ENCODE data around the gene OR4L1. TPM values are rescaled to one million over a fixed set of nuclear protein-coding genes. Genes with fewer than 3 reads are reported as not detected.
"Not testable (repeated sequence)": the region's sequence is repeated elsewhere in the genome, so short reads cannot be mapped to it uniquely, and the experiment has no call there.

The OR4L1 gene
- not detected for total RNA-seq

- Histone ChIP-seq H3K9me3 (ENCODE audit: low read depth, low read length) (peaks cover under 1% of the 10 kb centered on the region), H3K4me3 (ENCODE audit: low read length) (no peak within 1 kb of the TSS), H3K4me1 (ENCODE audit: insufficient read depth, low read length) (no peaks in the 10 kb centered on the region), H3K27me3 (ENCODE audit: insufficient read depth, low read length) (no peaks in the 10 kb centered on the region)
These were observed at the start of gene OR4L1 for GRCh38 chr14:20059745-20060144. TSS of gene OR4L1 (plus strand) at chr14:20060045. CDS start at chr14:20060045, 0 bp downstream.

- Histone ChIP-seq H3K4me1 (ENCODE audit: insufficient read depth, low read length) (no peaks in the 10 kb centered on the region), H3K4me3 (ENCODE audit: low read length) (no peak within 1 kb of the TSS), H3K9me3 (ENCODE audit: low read depth, low read length) (peaks cover 2% of the 10 kb centered on the region)
These were observed 40.5 kb upstream of the OR4L1 start, which contains the start of gene OR4K14 for GRCh38 chr14:20019257-20019865. TSS of gene OR4K14 (minus strand) at chr14:20019307. CDS start at chr14:20015193, 4,114 bp downstream.

GRCh38 chr14:20031058-20031457, 28.8 kb upstream of the OR4L1 start:
- Histone ChIP-seq H3K9me3 (ENCODE audit: low read depth, low read length) (no peaks in the 10 kb centered on the region), H3K4me1 (ENCODE audit: insufficient read depth, low read length) (no peaks in the 10 kb centered on the region), H3K4me3 (ENCODE audit: low read length) (no peak overlapping the region), H3K27me3 (ENCODE audit: insufficient read depth, low read length) (no peaks in the 10 kb centered on the region)

More at GRCh38 chr14:20019257-20019865, 40.5 kb upstream of the OR4L1 start, which contains the start of gene OR4K14:
- H3K27me3 ChIP-seq (ENCODE audit: insufficient read depth, low read length), result no peaks in the 10 kb centered on the region

GRCh38 chr14:20035449-20035848, 24.4 kb upstream of the OR4L1 start:
- Histone ChIP-seq H3K4me3 (ENCODE audit: low read length) (no peak overlapping the region), H3K27me3 (ENCODE audit: insufficient read depth, low read length) (no peaks in the 10 kb centered on the region), H3K9me3 (ENCODE audit: low read depth, low read length) (no peaks in the 10 kb centered on the region), H3K4me1 (ENCODE audit: insufficient read depth, low read length) (no peaks in the 10 kb centered on the region)

GRCh38 chr14:20035938-20036337, 23.9 kb upstream of the OR4L1 start, which contains the start of gene OR4K13:
TSS of gene OR4K13 (minus strand) at chr14:20036038. CDS start at chr14:20034758, 1,280 bp downstream.
- Histone ChIP-seq H3K9me3 (ENCODE audit: low read depth, low read length) (no peaks in the 10 kb centered on the region), H3K27me3 (ENCODE audit: insufficient read depth, low read length) (no peaks in the 10 kb centered on the region), H3K4me3 (ENCODE audit: low read length) (no peak within 1 kb of the TSS), H3K4me1 (ENCODE audit: insufficient read depth, low read length) (no peaks in the 10 kb centered on the region)

GRCh38 chr14:20044243-20044642, 15.6 kb upstream of the OR4L1 start:
- Histone ChIP-seq H3K27me3 (ENCODE audit: insufficient read depth, low read length) (no peaks in the 10 kb centered on the region), H3K4me3 (ENCODE audit: low read length) (no peak overlapping the region), H3K9me3 (ENCODE audit: low read depth, low read length) (no peaks in the 10 kb centered on the region), H3K4me1 (ENCODE audit: insufficient read depth, low read length) (no peaks in the 10 kb centered on the region)

GRCh38 chr14:20048202-20048601, 11.6 kb upstream of the OR4L1 start:
- Histone ChIP-seq H3K27me3 (ENCODE audit: insufficient read depth, low read length) (no peaks in the 10 kb centered on the region), H3K4me1 (ENCODE audit: insufficient read depth, low read length) (no peaks in the 10 kb centered on the region), H3K4me3 (ENCODE audit: low read length) (no peak overlapping the region), H3K9me3 (ENCODE audit: low read depth, low read length) (no peaks in the 10 kb centered on the region)

- no peaks in the 10 kb centered on the region for H3K4me1 ChIP-seq (ENCODE audit: insufficient read depth, low read length)
- H3K27me3 ChIP-seq (ENCODE audit: insufficient read depth, low read length), result no peaks in the 10 kb centered on the region
- no peaks in the 10 kb centered on the region for H3K9me3 ChIP-seq (ENCODE audit: low read depth, low read length)
- H3K4me3 ChIP-seq (ENCODE audit: low read length), result no peak overlapping the region
These were observed 32.2 kb downstream of the OR4L1 start for GRCh38 chr14:20092050-20092449.

GRCh38 chr14:20093442-20093841, 33.6 kb downstream of the OR4L1 start:
- no peaks in the 10 kb centered on the region for H3K27me3 ChIP-seq (ENCODE audit: insufficient read depth, low read length)
- no peaks in the 10 kb centered on the region for H3K4me1 ChIP-seq (ENCODE audit: insufficient read depth, low read length)
- H3K4me3 ChIP-seq (ENCODE audit: low read length), result no peak overlapping the region
- H3K9me3 ChIP-seq (ENCODE audit: low read depth, low read length), result no peaks in the 10 kb centered on the region

GRCh38 chr14:20098926-20099770, 39.3 kb downstream of the OR4L1 start:
- H3K9me3 ChIP-seq (ENCODE audit: low read depth, low read length); H3K27me3 ChIP-seq (ENCODE audit: insufficient read depth, low read length); H3K4me1 ChIP-seq (ENCODE audit: insufficient read depth, low read length); H3K4me3 ChIP-seq (ENCODE audit: low read length): not testable (repeated sequence)

GRCh38 chr14:20110438-20110837, 50.6 kb downstream of the OR4L1 start, which contains the start of gene OR4K17:
TSS of gene OR4K17 (plus strand) at chr14:20110739. CDS start at chr14:20117500, 6,761 bp downstream.
- H3K4me1 ChIP-seq (ENCODE audit: insufficient read depth, low read length), result no peaks in the 10 kb centered on the region
- H3K9me3 ChIP-seq (ENCODE audit: low read depth, low read length), result no peaks in the 10 kb centered on the region
- no peak within 1 kb of the TSS for H3K4me3 ChIP-seq (ENCODE audit: low read length)
- no peaks in the 10 kb centered on the region for H3K27me3 ChIP-seq (ENCODE audit: insufficient read depth, low read length)

Other genes with a start within 250 kb of the OR4L1 start
- gene OR4K2, start 184.9 kb upstream of the OR4L1 start, total RNA-seq, result under 0.01 TPM
- gene OR4K5, start 139.4 kb upstream of the OR4L1 start, total RNA-seq, result not detected
- gene OR4K1, start 129.1 kb upstream of the OR4L1 start, total RNA-seq, result 0.21 TPM
- not detected for gene OR4K15, start 84.5 kb upstream of the OR4L1 start, total RNA-seq
- gene OR4Q2, start 57.9 kb upstream of the OR4L1 start, total RNA-seq, result not detected
- gene OR4K14, start 40.7 kb upstream of the OR4L1 start, total RNA-seq, result not detected
- not detected for gene OR4K13, start 24.0 kb upstream of the OR4L1 start, total RNA-seq
- gene OR4K17, start 50.7 kb downstream of the OR4L1 start, total RNA-seq, result not detected
- gene OR4N5, start 78.8 kb downstream of the OR4L1 start, total RNA-seq, result not detected
- gene OR11G2, start 130.9 kb downstream of the OR4L1 start, total RNA-seq, result under 0.01 TPM
- gene OR11H6, start 163.7 kb downstream of the OR4L1 start, total RNA-seq, result not detected
- gene OR11H7, start 168.9 kb downstream of the OR4L1 start, total RNA-seq, result not detected
- gene OR11H4, start 179.2 kb downstream of the OR4L1 start, total RNA-seq, result not detected
- 7.0 TPM for gene TTC5, start 245.9 kb downstream of the OR4L1 start, total RNA-seq

Data from mononuclear cell (primary cell).